Epithelial cell of proximal tubule (primary cell): ENCODE data around the gene VSTM5. TPM values are rescaled to one million over a fixed set of nuclear protein-coding genes. Genes with fewer than 3 reads are reported as not detected.
"Not testable (repeated sequence)": the region's sequence is repeated elsewhere in the genome, so short reads cannot be mapped to it uniquely, and the experiment has no call there.

Experiments used
- DNase-seq: peaks from one replicate; pipeline ENCODE4 v3.0.0-alpha.2; 2011; ENCODE audit warnings: low read depth
- H3K4me3 ChIP-seq: 2 replicates; pipeline ENCODE4 v1.5.1; 2011; ENCODE audit warnings: low read depth, mild to moderate bottlenecking, low read length
- total RNA-seq: library from RNA; depleted of rRNA; stranded (reverse); fragments of >200 nt; gene quantifications from 2 replicates; pipeline ENCODE4 v1.2.3, GENCODE V29; 2015
- TF ChIP-seq, protein P1 (sequence below): conservative IDR thresholded peaks from 2 replicates; pipeline ENCODE4 v1.5.1; 2012; ENCODE audit warnings: low read depth, mild to moderate bottlenecking, low read length

The VSTM5 gene
- total RNA-seq, 1 donor from 2014 or later, result 0.17 TPM

DNA sequence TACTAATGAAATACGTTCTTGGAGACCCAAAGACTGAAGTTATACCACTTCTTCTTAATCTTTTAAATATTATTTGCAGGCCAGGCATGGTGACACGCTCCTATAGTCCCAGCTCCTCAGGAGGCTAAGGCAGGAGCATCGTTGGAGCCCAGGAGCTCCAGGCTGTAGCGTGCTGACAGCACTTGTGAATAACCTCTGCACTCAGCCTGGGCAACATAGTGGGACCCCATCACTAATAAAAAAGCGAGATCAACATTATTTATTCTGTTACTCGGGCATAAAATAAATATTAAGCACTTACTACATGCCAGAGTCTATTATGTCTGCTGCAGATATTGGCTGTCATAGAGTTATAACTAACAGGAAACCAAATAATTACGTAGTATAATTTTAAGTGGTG lies 67.1 kb downstream of the VSTM5 start:
- DNase-seq, result no peak
- TF ChIP-seq, protein P1, sequence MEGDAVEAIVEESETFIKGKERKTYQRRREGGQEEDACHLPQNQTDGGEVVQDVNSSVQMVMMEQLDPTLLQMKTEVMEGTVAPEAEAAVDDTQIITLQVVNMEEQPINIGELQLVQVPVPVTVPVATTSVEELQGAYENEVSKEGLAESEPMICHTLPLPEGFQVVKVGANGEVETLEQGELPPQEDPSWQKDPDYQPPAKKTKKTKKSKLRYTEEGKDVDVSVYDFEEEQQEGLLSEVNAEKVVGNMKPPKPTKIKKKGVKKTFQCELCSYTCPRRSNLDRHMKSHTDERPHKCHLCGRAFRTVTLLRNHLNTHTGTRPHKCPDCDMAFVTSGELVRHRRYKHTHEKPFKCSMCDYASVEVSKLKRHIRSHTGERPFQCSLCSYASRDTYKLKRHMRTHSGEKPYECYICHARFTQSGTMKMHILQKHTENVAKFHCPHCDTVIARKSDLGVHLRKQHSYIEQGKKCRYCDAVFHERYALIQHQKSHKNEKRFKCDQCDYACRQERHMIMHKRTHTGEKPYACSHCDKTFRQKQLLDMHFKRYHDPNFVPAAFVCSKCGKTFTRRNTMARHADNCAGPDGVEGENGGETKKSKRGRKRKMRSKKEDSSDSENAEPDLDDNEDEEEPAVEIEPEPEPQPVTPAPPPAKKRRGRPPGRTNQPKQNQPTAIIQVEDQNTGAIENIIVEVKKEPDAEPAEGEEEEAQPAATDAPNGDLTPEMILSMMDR, result no peak
- peak overlapping the region; percentile 64 for H3K4me3 ChIP-seq

DNA sequence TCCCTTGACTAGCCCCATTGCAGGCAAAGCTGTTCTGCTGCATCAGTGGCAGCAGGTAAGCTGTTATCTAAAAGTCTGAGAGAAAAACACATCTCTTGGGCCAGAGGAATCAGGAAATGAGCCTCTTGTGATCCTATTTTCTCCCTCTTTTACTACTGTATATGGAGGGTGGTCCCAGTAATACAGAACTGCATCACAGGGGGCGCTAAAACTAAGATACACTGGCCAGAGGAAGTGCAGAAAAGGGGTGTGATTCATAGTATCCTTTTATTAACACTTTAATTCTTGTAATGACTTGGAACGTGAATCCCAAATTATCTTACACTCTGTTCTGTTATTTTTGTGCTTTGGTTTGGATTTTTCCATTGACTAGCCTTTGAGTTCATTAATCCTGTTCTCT lies 75.1 kb downstream of the VSTM5 start:
- TF ChIP-seq, protein P1, result peak; percentile 43
- no peak overlapping the region for H3K4me3 ChIP-seq
- no peak for DNase-seq

DNA sequence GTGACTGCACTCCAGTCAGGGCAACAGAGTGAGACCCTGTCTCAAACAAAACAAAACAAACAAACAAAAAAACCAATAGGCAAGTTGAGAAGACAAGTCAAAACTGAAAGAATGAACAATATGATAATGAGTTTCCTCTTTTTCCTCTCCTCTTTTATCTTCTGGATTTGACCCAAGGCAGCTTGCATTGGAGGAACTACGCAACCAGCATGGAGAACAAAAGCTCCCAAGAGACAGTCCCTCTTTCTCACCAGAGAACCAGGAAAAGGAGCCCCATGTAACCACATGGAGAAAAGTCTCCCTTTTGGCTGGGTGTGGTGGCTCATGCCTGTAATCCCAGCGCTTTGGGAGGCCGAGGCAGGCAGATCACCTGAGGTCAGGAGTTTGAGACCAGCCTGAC lies 75.9 kb downstream of the VSTM5 start:
- not testable (repeated sequence) for DNase-seq, H3K4me3 ChIP-seq

DNA sequence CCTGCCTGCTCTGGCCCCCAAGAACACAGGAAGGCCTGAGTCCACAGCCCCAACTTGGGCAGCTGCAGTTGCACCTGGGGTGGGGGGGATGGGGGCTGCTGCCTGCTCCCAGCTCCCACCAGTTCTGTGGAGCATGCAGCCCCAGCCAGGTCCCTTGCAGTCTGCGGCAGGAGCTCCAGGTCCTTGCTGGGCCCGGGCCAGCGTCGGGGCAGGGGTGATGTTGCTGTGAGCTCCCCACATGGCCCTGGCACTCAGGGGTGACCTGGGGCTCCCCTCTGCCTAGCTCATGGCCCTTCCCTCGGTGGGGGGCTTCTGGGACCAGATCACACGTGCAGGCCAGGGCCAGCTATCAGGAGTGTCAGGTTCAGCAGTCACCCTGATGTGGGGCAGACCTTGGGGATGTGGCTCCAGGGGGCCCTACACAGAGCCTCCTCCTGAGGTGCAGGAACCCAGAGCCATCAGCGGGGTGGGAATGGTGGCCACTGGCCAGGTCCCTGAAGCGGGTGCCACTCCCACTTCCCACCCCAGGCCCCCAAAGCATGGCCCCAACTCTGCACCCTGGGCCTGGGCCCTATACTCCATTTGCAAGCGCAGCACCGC lies 76.7 kb downstream of the VSTM5 start:
- TF ChIP-seq, protein P1, result no peak
- no peak overlapping the region for H3K4me3 ChIP-seq
- DNase-seq, result no peak

DNA sequence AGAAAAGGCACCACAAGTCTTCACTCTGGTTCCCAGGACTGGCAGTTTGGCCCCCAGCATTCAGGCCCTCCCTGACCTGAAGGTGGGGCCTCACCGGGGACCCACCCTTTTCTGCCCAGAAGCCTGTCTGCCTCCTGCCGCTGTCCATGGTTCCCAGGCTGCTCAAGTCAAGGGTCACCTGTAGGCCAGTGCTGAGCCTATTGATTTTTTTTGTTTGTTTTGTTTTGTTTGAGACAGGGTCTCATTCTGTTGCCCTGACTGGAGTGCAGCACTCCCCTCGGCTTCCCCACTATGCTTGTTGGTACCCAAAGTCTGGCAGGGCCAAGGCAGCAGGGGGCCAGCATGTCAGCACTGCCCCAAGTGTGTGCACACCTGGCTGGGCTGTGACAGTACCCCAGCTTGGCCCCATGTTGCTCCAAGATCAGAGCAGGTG lies 77.4 kb downstream of the VSTM5 start:
- no peak for DNase-seq
- H3K4me3 ChIP-seq, result no peak overlapping the region
- TF ChIP-seq, protein P1, result no peak

DNA sequence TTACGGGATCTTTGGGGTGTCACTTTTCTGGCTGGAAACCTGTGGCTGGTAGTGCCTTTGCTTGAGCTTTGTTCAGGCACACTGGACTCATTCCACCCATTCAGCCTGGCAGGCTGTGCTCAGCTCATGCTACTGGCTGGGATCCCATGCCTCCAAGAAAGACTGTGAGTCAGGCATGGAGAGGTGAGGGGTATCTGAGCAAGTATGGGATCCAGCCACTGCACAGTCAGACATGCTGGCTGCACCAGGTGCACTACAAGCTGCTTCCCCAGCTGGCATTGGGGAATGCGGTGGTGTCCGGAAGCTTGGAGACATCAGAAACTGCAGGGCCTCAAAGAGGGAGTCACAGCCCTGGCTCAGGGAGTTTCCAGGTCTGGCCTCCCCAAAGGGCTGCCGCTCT lies 78.3 kb downstream of the VSTM5 start:
- no peak for DNase-seq
- H3K4me3 ChIP-seq, result no peak overlapping the region
- TF ChIP-seq, protein P1, result no peak

DNA sequence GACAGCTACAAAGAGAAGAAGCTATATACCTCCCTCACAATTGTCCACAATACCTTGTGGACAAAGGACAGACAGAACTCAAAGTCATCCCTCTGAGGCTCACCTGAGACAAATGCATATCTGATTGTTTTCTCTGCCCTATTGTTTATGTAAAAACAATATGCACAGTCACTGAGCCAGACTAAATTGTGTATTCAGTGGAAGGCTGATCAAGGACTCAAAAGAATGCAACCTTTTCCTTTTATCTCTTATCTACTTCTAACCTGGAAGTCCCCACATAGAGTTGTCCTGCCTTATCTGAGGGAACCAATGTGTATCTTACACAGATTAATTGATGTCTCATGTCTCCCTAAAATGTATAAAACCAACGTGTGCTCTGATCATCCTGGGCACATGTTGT lies 80.3 kb downstream of the VSTM5 start:
- H3K4me3 ChIP-seq, result no peak overlapping the region
- DNase-seq, result no peak
- TF ChIP-seq, protein P1, result no peak

Other genes starting within 250 kb of the VSTM5 start
- gene CEP295, start 188.9 kb downstream of the VSTM5 start, total RNA-seq, result 16.9 and 20.4 TPM in 2 replicates
- 104 and 124 TPM in 2 replicates for gene TAF1D, start 109.1 kb downstream of the VSTM5 start, total RNA-seq
- 9.7 and 24.6 TPM in 2 replicates for gene C11orf54, start 108.9 kb downstream of the VSTM5 start, total RNA-seq
- 26.9 and 33.4 TPM in 2 replicates for gene MED17, start 66.3 kb downstream of the VSTM5 start, total RNA-seq
- not detected in 2 replicates for gene HEPHL1, start 170.7 kb upstream of the VSTM5 start, total RNA-seq